Stomach (tissue), 4 donors: ENCODE data around the gene WNT16.

ENCODE experiments used
- POLR2A ChIP-seq, 4 donors: fragments of 450-650 bp; IDR thresholded peaks; one replicate each; pipeline ENCODE4 v1.6.1; 2016; ENCODE audit warnings: antibody characterized with exemption in 4 of 4, control low read depth in 2 of 4, mild to moderate bottlenecking in 1 of 4, moderate library complexity in 1 of 4
- TF ChIP-seq, protein P1 (sequence below), 7 experiments: fragments of 450-650 bp in 4 of 7; fragments of 200-600 bp in 3 of 7; sonication (generic) in 3 of 7; IDR thresholded peaks; one replicate each; pipeline ENCODE4 v1.5.1; 2016 to 2019; ENCODE audit warnings: antibody characterized with exemption in 7 of 7, control low read depth in 2 of 7, mild to moderate bottlenecking in 1 of 7

DNA sequence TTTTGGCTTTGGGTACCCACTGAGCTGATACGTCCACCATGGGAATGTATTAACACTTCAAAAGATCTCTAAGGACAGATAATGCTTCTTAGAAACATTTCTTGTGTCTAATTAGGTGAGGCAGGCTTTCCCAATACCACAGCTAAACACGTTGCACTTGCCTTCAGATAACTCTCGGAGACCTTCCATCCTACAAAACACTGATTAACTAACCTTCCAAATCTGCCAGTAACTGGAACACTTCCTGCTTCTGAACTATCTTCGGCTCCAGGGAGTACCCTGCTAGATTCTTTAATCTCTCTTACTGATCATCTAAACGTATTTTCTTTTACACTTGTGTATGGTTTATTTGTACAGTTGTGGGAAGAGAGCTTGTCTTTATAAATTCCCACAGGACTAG lies 1.1 kb upstream of the WNT16 start:
- no peak for TF ChIP-seq POLR2A (IDR thresholded peaks at IDR 0.05)
- TF ChIP-seq, protein P1, sequence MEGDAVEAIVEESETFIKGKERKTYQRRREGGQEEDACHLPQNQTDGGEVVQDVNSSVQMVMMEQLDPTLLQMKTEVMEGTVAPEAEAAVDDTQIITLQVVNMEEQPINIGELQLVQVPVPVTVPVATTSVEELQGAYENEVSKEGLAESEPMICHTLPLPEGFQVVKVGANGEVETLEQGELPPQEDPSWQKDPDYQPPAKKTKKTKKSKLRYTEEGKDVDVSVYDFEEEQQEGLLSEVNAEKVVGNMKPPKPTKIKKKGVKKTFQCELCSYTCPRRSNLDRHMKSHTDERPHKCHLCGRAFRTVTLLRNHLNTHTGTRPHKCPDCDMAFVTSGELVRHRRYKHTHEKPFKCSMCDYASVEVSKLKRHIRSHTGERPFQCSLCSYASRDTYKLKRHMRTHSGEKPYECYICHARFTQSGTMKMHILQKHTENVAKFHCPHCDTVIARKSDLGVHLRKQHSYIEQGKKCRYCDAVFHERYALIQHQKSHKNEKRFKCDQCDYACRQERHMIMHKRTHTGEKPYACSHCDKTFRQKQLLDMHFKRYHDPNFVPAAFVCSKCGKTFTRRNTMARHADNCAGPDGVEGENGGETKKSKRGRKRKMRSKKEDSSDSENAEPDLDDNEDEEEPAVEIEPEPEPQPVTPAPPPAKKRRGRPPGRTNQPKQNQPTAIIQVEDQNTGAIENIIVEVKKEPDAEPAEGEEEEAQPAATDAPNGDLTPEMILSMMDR (IDR thresholded peaks at IDR 0.05) = no peak
